Smooth muscle cell of the pulmonary artery (primary cell): Measurements from ENCODE around the gene TADA1. TPM values are rescaled to one million over a fixed set of nuclear protein-coding genes. Genes with fewer than 3 reads are reported as not detected.

Source experiments
- total RNA-seq: library from RNA; depleted of rRNA; stranded (reverse); fragments of >200 nt; gene quantifications from 2 replicates; pipeline ENCODE4 v1.2.3, GENCODE V29; 2014

The TADA1 gene, protein sequence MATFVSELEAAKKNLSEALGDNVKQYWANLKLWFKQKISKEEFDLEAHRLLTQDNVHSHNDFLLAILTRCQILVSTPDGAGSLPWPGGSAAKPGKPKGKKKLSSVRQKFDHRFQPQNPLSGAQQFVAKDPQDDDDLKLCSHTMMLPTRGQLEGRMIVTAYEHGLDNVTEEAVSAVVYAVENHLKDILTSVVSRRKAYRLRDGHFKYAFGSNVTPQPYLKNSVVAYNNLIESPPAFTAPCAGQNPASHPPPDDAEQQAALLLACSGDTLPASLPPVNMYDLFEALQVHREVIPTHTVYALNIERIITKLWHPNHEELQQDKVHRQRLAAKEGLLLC
- 7.7 and 8.3 TPM in 2 replicates for total RNA-seq

DNA sequence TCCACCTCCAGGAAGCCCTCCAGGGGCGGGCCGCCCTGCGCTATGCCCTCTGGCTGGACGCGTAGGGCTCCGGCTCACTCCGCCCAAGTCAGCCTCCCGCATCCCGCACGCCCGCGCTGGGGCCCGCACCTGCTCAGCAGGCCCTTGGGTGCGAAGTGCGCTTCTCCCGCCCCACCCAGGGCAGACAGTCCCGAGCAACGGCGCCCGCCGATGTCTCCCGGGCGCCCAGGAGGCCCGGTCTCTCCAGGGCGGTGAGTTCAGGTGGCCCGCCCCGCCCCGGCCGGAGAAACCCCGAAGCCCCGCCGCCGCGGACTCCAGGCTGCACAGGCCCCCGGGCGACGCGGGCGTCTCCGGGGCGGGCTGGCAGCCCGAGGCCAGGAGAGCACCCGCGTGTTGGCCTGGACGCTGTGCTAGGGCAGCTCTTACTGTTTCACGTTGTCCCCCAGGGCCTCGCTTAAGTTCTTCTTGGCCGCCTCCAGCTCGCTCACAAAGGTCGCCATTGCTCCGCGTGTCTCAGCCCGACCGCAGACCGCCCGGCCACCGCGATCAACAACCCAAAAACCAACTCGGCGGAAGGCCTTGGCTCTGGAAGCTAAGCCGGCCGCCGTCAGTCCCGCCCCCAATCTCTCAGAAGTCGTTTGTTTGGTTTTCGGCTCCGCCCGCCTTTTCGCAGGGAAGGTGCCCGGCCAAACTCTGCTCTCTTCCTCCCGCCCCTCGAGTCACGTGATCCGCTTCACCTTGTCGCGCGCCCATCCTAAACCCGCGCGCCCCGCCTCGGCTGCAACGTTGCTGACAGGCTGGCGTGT, at the start of gene TADA1:
TADA1 (minus strand) TSS at position 531 of the 806 bp plus-strand sequence; CDS start at position 500, 31 bp downstream.

DNA sequence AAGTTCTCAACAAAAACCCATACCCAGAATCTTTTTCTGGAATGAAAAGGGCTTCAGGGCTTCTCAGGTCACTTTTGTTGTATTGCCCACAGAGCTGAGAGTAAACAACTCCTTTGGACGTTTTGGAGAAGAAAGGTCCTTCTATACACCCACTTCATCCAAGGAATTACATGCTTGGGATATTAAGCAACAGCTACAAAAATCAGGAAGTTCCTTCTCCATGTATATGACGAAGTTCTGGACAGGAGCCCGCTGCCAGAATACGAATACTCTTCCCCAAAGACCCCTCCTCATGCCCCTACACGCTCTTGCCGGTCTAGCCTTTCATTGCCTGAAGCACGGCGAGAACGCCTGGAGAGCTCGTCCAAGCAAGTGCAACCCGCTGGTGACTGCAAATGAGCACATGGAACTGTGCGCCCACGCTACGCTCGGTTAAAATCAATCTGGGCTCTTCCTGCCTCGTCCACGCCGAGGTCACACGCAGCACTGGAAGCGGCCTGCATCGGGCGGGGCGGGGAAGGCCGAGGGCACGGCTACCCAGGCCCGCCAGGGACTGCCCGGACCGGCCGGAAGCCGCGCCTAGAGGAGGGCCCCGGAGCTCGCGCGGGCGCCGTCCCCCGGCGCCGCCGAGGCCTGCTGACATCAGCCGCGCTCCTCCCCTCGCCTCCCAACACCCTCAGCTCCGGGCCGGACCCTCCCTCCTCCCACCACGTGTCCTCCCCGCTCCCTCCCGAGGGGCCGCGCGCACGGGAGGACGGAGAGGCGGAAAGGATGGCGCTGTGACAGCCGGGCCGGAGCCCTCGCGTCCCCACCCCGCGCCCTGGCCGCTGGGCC, 37.1 kb downstream of the TADA1 start, which contains the start of gene POGK:
POGK (plus strand) TSS at position 710 of the 834 bp plus-strand sequence. CDS start 1,482 bp downstream, outside the sequence.

Other genes starting within 250 kb of the TADA1 start
- 21.4 and 22.7 TPM in 2 replicates for gene POGK, start 36.8 kb downstream of the TADA1 start, total RNA-seq
- 0.13 TPM in 1 of 2 replicates, not detected in the other for gene ILDR2, start 99.3 kb upstream of the TADA1 start, total RNA-seq
- gene MAEL, start 113.0 kb upstream of the TADA1 start, total RNA-seq: 0.07 TPM in 1 of 2 replicates, not detected in the other
- gene GPA33, start 214.1 kb upstream of the TADA1 start, total RNA-seq: not detected in 2 replicates
- not detected in 2 replicates for gene STYXL2, start 217.8 kb upstream of the TADA1 start, total RNA-seq